GM18868 (cell line): ENCODE data around the gene TSHZ1.
A peak's percentile ranks its signal among the peaks of the same experiment; 100 is the strongest.
"Not testable (repeated sequence)": the region's sequence is repeated elsewhere in the genome, so short reads cannot be mapped to it uniquely, and the experiment has no call there.

Experiments used
- ATAC-seq: cut with Tn5 transposase; IDR thresholded peaks from one replicate; pipeline ENCODE4 v1.9.1; 2021; ENCODE audit warnings: mild to moderate bottlenecking, moderate library complexity; ENCODE audit not compliant: unreplicated experiment

Gene TSHZ1

GRCh38 chr18:75179819-75180600 lies 30.6 kb upstream of the TSHZ1 start:
- peak; percentile 89 for ATAC-seq

- no peak for ATAC-seq
These were observed 27.1 kb upstream of the TSHZ1 start for GRCh38 chr18:75183524-75183923.

- ATAC-seq = no peak
These were observed 26.6 kb upstream of the TSHZ1 start for GRCh38 chr18:75183973-75184493.

- no peak for ATAC-seq
These were observed 25.1 kb upstream of the TSHZ1 start for GRCh38 chr18:75185460-75185859.

- ATAC-seq = not testable (repeated sequence)
These were observed 22.9 kb upstream of the TSHZ1 start for GRCh38 chr18:75187702-75188101.

GRCh38 chr18:75189696-75190095 lies 20.9 kb upstream of the TSHZ1 start:
- ATAC-seq = no peak

GRCh38 chr18:75192899-75193298 lies 17.7 kb upstream of the TSHZ1 start:
- no peak for ATAC-seq

- ATAC-seq = no peak
These were observed 12.6 kb upstream of the TSHZ1 start for GRCh38 chr18:75198036-75198435.

- ATAC-seq = no peak
These were observed 11.3 kb upstream of the TSHZ1 start for GRCh38 chr18:75199327-75199726.

- ATAC-seq = no peak
These were observed 10.5 kb upstream of the TSHZ1 start for GRCh38 chr18:75200071-75200470.

- no peak for ATAC-seq
These were observed 9.9 kb upstream of the TSHZ1 start for GRCh38 chr18:75200605-75201280.

GRCh38 chr18:75201282-75202270 lies 9.0 kb upstream of the TSHZ1 start:
- ATAC-seq = no peak

GRCh38 chr18:75202696-75203365 lies 7.8 kb upstream of the TSHZ1 start:
- ATAC-seq = no peak

GRCh38 chr18:75203416-75204268 lies 7.0 kb upstream of the TSHZ1 start:
- ATAC-seq = no peak

- ATAC-seq = no peak
These were observed 6.3 kb upstream of the TSHZ1 start for GRCh38 chr18:75204269-75204731.

GRCh38 chr18:75204732-75205513 lies 5.7 kb upstream of the TSHZ1 start:
- ATAC-seq = no peak

- no peak for ATAC-seq
These were observed 5.0 kb upstream of the TSHZ1 start for GRCh38 chr18:75205514-75206132.
